DLD1 (cell line): ENCODE data around the gene PRTFDC1.

Source experiments
- in situ Hi-C: cut with HindIII; loops from 2 replicates; pipeline ENCODE4 v1.10.0; 2017; ENCODE audit warnings: low sequenced_read_pairs

The PRTFDC1 gene

GRCh38 chr10:24806262-24806661 is 146.1 kb downstream of the PRTFDC1 start:
- in situ Hi-C loops = no loop called here

GRCh38 chr10:24804956-24805355 is 147.4 kb downstream of the PRTFDC1 start:
- in situ Hi-C loops = no loop called here

- in situ Hi-C loops = no loop called here
Observed at GRCh38 chr10:24804392-24804791, 148.0 kb downstream of the PRTFDC1 start.

GRCh38 chr10:24802378-24802777 is 150.0 kb downstream of the PRTFDC1 start:
- in situ Hi-C loops = no loop called here

- in situ Hi-C loops = no loop called here
Observed at GRCh38 chr10:24800861-24801260, 151.5 kb downstream of the PRTFDC1 start.
